HG03103 (cell line): ENCODE measurements around the gene P3H1.
"Not testable (repeated sequence)": the region's sequence is repeated elsewhere in the genome, so short reads cannot be mapped to it uniquely, and the experiment has no call there.

Source experiments
- ATAC-seq: cut with Tn5 transposase; IDR thresholded peaks from one replicate; pipeline ENCODE4 v1.9.1; 2021; ENCODE audit warnings: low read depth; ENCODE audit not compliant: unreplicated experiment

The P3H1 gene

DNA sequence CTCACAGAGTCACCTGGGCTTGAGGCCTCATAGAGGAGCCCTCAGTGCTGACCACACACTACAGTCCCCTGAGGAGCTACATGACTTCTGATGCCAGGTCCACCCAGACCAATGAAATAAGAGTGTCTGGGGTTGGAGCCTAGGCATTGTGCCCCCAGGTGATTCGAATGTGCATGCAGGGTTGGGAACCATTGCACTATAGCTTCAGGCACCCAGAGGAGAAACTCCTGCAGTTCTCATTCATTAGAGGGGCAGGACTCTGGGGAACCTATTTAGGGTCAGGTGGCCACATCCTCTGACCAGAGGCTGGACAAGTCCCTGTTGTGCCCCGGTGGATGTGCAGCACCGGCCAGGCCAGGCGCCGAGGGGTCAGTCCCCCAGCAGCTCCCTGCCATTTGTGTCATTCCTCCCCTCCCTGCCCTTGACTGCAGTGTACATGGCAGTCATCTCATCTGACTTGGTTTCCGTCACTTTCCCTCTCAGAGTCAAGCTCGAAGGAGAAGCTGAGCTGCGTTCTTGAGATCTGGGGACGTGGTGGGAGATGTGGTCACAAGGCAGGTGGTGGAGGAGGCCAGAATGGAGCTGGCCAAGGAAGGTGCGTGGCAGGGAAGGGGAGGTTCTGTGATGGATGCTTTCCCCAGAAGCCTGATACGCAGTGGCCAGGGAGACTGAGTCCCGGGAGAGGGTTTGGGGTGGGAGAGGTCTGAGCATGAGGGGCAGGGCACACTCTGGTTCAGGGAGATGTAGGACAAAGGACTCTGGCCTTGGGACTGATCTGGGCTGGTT is 33.2 kb downstream of the P3H1 start:
- ATAC-seq: no peak

DNA sequence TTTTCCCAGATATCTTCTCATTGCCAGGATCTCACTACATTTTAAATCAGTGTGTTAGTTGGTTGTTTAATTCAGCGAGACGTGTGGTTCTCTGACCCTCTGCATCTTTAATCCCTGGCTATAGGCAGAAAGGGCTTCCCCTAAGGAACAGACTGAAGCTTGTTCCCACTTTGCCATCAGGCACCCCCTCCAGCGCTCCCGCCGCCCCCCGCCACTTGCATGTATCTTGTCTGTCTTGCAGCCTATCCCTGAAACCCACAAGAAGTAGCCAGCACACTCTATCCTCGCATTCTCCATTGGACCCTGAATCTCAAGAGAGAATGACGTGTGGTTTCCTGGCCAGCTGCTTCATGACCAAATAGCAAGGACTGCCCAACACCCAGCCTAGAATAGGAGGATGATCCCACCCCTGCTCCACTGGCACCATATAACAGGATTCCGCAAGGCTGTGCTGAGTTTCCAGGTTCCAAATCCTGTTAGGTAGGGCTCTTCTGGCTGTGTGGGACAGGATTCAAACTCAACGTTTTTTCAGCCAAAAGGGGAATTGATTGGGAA is 34.6 kb downstream of the P3H1 start:
- ATAC-seq: no peak

DNA sequence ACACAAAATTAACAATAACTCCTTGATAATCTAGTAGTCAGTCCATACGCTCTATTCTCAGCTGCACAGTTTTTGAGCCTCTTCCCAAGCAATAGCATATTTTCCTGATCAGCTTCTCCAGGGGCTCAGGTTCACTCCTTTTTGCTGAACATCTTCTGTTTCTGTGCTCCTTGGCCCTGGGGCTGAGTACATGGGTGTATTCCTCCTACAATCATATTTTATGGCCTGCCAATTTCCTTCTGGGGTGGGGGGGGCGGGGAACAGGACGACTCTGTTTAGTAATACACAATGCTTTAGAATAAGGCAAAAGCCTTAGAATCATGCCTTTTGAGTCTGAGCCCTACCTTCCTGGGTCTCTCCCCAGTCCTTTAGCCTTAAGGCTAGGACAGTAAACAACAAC is 35.2 kb downstream of the P3H1 start:
- ATAC-seq: no peak

DNA sequence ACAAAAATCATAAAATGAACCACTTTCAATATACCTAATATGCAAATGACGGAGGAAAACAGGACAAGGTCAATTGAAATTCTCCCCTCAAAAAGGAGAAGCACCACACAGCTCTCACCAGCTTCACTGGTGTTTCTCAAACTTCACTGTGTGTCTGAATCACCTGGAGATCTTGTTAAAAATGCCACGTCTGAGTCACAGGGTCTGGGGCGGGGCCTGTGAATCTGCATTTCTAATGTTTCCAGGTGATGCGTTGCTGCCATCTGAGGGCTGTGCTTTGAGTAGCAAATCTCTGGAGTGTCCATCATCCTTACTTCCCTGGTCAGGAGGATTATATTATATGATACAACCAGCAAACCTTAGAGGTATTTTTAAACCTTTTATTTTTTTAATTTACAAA is 35.8 kb downstream of the P3H1 start:
- no peak for ATAC-seq

DNA sequence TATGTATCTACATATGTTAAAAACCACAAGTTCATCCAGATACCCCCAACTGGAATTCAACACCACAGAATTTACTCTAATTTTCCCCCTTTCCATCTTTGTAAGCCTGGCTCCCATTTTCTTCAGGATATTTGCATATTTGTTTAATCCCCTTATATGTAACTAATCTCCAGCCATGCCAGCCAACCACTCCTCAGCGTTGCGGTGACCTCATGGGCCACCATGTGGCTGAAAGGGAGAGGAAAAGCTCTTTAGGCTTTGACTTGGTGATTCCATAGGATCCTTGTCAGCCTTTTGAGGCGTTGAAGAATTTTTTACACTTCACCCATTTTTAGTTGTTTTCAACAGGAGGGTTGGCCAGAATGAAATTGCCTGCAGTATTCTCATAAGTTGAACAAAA is 36.8 kb downstream of the P3H1 start:
- no peak for ATAC-seq

DNA sequence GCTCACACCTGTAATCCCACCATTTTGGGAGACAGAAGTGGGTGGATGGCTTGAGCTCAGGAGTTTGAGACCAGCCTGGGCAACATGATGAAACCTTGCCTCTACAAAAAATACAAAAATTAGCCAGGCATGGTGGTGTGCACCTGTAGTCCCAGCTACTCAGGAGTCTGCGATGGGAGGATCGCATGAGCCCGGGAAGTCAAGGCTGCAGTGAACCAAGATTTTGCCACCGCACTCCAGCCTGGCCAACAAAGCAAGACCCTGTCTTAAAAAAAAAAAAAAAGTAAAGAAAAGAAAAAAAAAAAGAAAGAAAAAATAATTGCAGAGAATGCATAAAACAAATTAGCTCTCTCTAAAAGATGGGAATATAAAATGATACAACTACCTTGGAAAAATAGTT is 41.0 kb downstream of the P3H1 start:
- not testable (repeated sequence) for ATAC-seq

DNA sequence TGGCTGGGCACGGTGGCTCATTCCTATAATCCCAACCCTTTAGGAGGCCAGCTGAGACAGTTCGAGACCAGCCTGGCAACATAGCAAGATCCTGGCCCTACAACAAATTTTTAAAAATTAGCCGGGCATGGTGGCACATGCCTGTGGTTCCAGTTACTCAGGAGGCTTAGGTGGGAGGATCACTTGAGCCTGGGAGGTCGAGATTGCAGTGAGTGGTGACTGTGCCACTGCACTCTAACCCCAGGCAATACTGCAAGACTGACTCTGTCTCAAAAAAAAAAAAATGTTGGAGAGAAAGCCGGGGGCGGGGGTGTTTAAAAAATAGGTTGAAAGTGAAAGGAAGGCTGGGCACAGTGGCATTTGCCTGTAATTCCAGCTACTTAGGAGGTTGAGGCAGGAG is 43.3 kb downstream of the P3H1 start:
- no peak for ATAC-seq

DNA sequence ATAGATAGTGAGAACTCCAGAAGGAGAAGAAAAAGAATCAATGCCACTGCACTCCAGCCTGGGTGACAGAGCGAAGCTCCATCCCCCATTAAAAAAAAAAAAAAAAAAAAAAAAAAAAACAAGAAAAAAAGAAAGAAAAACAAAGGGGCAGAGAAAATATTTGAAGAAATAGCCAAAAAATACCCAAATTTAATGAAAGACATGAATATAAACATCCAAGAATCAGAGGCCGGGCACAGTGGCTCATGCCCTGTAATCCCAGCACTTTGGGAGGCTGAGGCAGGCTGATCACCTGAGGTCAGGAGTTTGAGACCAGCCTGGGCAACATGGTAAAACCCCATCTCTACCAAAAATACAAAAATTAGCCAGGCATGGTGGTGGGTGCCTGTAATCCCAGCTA is 44.4 kb downstream of the P3H1 start:
- not testable (repeated sequence) for ATAC-seq

DNA sequence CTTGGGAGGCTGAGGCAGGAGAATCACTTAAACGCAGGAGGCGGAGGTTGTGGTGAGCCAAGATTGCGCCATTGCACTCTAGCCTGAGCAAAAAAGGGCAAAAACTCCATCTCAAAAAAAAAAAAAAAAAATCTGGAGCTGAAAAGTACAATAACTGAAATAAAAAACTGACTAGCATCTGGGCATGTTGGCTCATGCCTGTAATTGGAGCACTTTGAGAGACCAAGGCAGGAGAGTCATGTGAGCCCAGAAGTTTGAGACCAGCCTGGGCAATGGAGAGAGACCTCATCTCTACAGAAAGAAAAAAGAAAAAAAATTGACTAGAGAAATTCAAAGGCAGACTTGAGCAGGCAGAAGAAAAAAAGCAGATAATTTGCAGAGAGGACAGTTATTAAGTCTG is 44.9 kb downstream of the P3H1 start:
- ATAC-seq: no peak

DNA sequence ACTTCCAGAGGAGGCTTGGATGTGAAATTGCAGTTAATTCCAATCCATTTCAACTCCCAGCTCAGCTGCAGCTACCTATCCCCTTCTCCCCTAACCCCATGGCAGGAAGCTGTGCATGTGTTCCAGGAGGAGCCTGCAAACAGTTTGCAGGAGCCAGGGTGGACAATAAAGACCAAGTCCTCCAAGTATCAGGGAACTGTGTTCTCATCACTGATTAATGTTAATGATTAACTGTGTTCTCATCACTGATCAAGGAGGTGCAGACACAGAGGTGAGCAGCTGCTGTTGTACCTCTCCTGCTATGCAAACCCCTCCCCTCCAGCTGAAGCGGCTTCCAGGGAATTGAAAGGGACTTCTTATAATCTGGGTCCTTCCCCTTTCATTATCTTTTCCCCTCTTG is 46.0 kb downstream of the P3H1 start:
- ATAC-seq: no peak

DNA sequence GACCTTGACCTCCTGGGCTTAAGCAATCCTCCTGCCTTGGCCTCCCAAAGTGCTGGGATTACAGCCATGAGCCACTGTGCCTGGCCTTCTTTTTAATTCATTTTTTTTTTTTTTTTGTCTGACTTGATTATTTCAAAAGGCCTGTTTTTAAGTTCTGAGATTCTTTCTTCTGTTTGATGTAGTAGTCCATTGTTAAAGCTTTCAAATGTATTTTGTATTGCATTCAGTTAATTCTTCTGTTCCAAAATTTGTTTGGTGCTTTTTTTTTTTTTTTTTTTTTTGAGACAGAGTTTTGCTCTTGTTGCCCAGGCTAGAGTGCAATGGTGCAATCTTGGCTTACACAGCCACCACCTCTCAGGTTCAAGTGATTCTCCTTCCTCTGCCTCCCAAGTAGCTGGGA is 52.4 kb downstream of the P3H1 start:
- not testable (repeated sequence) for ATAC-seq

DNA sequence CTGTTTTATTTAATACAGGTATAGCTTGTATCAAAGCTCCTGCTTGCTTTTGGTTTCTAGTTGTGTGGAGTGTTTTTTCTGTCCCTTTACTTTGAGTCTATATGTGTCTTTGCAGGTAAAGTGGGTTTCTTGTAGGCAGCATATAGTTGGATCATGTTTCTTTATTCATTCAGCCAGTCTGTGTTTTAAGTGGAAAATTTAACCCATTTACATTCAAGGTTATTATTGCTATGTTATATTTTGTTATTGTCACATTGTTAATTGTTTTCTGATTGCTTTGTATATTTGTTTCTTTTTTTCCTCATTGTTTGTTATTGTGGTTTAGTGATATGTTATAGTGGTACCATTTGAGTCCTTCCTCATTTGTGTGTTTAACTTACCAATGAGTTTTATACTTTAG is 53.5 kb downstream of the P3H1 start:
- ATAC-seq: no peak

DNA sequence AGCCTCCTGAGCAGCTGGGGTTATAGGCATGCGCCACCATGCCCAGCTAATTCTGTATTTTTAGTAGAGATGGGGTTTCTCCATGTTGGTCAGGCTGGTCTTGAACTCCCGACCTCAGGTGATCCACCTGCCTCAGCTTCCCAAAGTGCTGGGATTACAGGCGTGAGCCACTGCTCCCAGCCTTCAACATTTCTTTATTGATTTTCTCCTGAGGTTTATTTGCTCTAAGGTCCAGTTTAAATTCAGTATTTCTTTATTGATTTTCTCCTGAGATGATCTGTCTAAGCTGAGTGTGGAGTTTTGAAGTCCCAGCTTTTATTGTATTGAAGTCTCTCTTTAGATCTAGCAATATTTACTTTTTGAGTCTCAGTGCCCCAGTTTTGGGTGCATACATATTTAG is 54.0 kb downstream of the P3H1 start:
- not testable (repeated sequence) for ATAC-seq

DNA sequence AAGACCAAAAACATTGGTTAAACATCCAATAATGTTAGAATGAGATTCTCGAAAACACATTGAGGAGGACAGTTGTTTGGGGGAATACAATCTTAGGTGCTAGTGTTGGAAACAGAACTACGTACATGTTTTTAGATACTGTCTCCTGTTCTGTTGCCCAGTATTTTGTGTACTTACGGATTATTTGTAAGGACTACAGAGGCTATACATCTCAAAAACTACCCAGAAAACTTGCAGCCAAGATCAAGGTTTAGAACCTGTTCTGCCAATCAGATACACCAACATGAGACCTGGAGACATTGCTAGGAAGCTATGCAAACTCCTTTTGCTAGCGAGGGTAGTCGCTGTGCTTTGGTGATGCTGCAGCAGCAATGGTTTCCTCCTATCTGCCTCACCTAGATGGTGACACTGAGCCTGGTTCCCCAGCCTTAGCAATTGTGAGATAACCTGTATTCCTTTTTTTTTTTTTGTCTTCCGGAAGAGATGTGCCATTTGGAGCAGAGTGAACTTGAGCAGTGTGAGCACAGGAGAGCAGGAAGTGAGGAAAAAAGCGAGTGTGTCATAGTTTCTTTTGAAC is 62.9 kb downstream of the P3H1 start:
- no peak for ATAC-seq

DNA sequence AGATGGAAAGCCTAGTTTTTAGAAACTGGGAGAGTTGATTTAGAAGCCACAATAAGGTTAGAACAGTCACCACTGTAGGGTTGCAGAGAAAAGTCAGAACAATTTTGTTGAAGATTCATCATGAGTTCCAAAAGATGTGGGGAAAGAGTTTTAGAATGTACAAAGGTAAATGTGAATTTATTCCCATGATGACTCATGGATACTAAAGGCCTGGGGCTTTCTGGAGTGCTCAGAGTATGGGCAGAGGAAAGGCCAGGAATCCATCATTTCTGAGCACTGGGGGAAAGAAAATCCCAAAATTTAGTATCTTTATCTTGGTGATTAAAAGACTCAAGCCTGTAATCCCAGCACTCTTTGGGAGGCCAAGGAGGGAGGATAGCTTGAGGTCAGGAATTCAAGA is 66.8 kb downstream of the P3H1 start:
- no peak for ATAC-seq

DNA sequence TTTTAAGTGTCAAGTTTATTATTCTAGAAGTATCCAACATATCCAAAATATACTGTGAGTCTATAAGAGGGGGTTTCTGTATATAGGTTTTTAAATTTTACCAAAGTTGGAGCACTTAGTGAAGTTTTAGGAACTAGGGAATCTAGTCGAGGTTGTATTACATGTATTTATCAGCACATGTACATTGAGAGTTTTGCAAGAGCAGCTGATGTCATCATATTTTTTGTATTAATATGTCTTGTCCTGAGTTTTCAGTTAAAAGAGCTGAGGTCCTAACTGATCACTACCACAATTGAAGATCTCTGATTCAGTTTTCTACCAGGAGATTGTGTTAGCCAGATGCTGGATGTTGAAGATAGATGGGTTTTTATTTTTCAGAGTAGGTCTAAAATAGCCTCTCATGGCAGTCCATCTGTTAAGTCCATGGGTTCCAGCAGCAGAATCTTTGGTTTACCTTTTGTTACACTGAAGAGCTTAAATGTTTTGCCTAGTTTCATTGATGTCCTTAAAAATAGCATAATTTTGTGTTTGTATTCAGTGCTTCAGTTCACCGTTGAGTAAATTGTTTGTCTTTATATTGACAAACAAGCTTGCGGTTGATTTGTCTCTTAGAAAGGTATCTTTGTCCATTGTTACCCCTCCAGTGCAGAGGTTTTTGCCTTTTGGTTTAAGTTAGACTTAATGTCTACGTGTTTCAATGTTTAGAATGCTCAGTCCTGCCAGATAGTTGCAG is 68.6 kb downstream of the P3H1 start:
- no peak for ATAC-seq
